CD14-positive monocyte (primary cell): ENCODE data around the gene GHDC. TPM values are rescaled to one million over a fixed set of nuclear protein-coding genes. Genes with fewer than 3 reads are reported as not detected.

Experiments
- DNase-seq, 3 donors: peaks; one replicate each; pipeline ENCODE4 v3.0.0-alpha.2; 2011 to 2022
- H2AFZ ChIP-seq: 2 replicates; pipeline ENCODE4 v1.6.0; 2012; ENCODE audit warnings: mild to moderate bottlenecking, low read depth, low read length, inconsistent platforms; ENCODE audit not compliant: insufficient read depth, poor library complexity, severe bottlenecking
- H3K27ac ChIP-seq, 2 donors: 1 replicate in 1 of 2; 2 replicates in 1 of 2; pipeline ENCODE4 v1.5.1; 2012 to 2013; ENCODE audit warnings: low read length in 2 of 2, control low read depth in 1 of 2, inconsistent platforms in 1 of 2, low read depth in 1 of 2, mild to moderate bottlenecking in 1 of 2
- H3K27me3 ChIP-seq, 2 donors: one replicate each; pipeline versions ENCODE4 v1.6.0 to v1.6.1; 2011 to 2013; ENCODE audit warnings: low read length in 2 of 2; ENCODE audit not compliant: control insufficient read depth in 2 of 2, insufficient read depth in 2 of 2
- H3K36me3 ChIP-seq, 2 donors: replicated peaks in 1 of 2; 1 replicate in 1 of 2; 2 replicates in 1 of 2; pipeline versions ENCODE4 v1.5.1 to v1.6.1; 2012 to 2013; ENCODE audit warnings: low read length in 2 of 2, control low read depth in 1 of 2, inconsistent platforms in 1 of 2, mild to moderate bottlenecking in 1 of 2; ENCODE audit not compliant: insufficient read depth in 2 of 2, control insufficient read depth in 1 of 2
- H3K4me1 ChIP-seq, 2 donors: 1 replicate in 1 of 2; 2 replicates in 1 of 2; pipeline versions ENCODE4 v1.5.1 to v1.6.1; 2012 to 2013; ENCODE audit warnings: low read length in 2 of 2, control low read depth in 1 of 2, inconsistent platforms in 1 of 2, mild to moderate bottlenecking in 1 of 2, moderate library complexity in 1 of 2; ENCODE audit not compliant: insufficient read depth in 2 of 2, control insufficient read depth in 1 of 2
- H3K4me2 ChIP-seq: replicated peaks from 2 replicates; pipeline ENCODE3; 2012; ENCODE audit warnings: low read length, moderate library complexity, mild to moderate bottlenecking; ENCODE audit not compliant: poor library complexity, severe bottlenecking; ENCODE audit errors: extremely low read depth
- H3K4me3 ChIP-seq, 3 experiments: fragments of 200-600 bp in 1 of 3; sonication (generic) in 1 of 3; replicated peaks in 1 of 3; 1 replicate in 2 of 3; 2 replicates in 1 of 3; pipeline ENCODE4 v1.5.1; 2011 to 2013; ENCODE audit warnings: low read length in 3 of 3, mild to moderate bottlenecking in 3 of 3, control low read depth in 2 of 3, low read depth in 2 of 3, inconsistent platforms in 1 of 3, moderate library complexity in 1 of 3
- H3K79me2 ChIP-seq: 2 replicates; pipeline ENCODE4 v1.6.0; 2012; ENCODE audit warnings: mild to moderate bottlenecking, control low read depth, inconsistent platforms, low read length, moderate library complexity; ENCODE audit not compliant: insufficient read depth
- H3K9ac ChIP-seq: 2 replicates; pipeline ENCODE4 v1.6.0; 2017; ENCODE audit warnings: low read length, mild to moderate bottlenecking; ENCODE audit not compliant: insufficient read depth, poor library complexity, severe bottlenecking
- H3K9me3 ChIP-seq, 2 donors: replicated peaks in 1 of 2; 1 replicate in 1 of 2; 2 replicates in 1 of 2; pipeline versions ENCODE4 v1.5.1 to v1.6.1; 2012 to 2013; ENCODE audit warnings: low read length in 2 of 2, control low read depth in 1 of 2; ENCODE audit not compliant: control insufficient read depth in 1 of 2, insufficient read depth in 1 of 2
- H4K20me1 ChIP-seq: 2 replicates; pipeline ENCODE4 v1.6.0; 2012; ENCODE audit warnings: mild to moderate bottlenecking, low read length, control low read depth, moderate library complexity; ENCODE audit not compliant: insufficient read depth
- H3K27ac Mint-ChIP-seq, 7 donors: one replicate each; pipeline ENCODE4 v1.8.0; 2020; ENCODE audit warnings: mild to moderate bottlenecking in 7 of 7, mixed read lengths in 7 of 7, moderate library complexity in 6 of 7, inconsistent platforms in 2 of 7
- H3K27me3 Mint-ChIP-seq, 3 donors: one replicate each; pipeline ENCODE4 v1.8.0; 2021 to 2022; ENCODE audit warnings: low read depth in 3 of 3, mild to moderate bottlenecking in 3 of 3, mixed read lengths in 3 of 3, moderate library complexity in 3 of 3, inconsistent platforms in 1 of 3
- H3K36me3 Mint-ChIP-seq, 2 donors: one replicate each; pipeline ENCODE4 v1.8.0; 2020; ENCODE audit warnings: mixed read lengths in 2 of 2, inconsistent platforms in 1 of 2, mild to moderate bottlenecking in 1 of 2
- H3K4me1 Mint-ChIP-seq: one replicate; pipeline ENCODE4 v1.8.0; 2020; ENCODE audit warnings: mild to moderate bottlenecking, mixed read lengths
- H3K4me3 Mint-ChIP-seq, 2 donors: one replicate each; pipeline ENCODE4 v1.8.0; 2020; ENCODE audit warnings: mild to moderate bottlenecking in 2 of 2, mixed read lengths in 2 of 2, moderate library complexity in 1 of 2
- H3K9me3 Mint-ChIP-seq, 7 donors: one replicate each; pipeline ENCODE4 v1.8.0; 2020 to 2022; ENCODE audit warnings: mixed read lengths in 7 of 7, mild to moderate bottlenecking in 6 of 7, moderate library complexity in 6 of 7, inconsistent platforms in 2 of 7
- CTCF ChIP-seq: fragments of 200-600 bp; IDR thresholded peaks from one replicate; pipeline ENCODE4 v1.8.0; 2022; ENCODE audit warnings: antibody characterized with exemption, mild to moderate bottlenecking
- WGBS: methylation state at CpG from one replicate; pipeline ENCODE4 v1.1.5; 2013; ENCODE audit warnings: missing lambda C conversion rate; ENCODE audit not compliant: insufficient coverage; 5-methylcytosine and 5-hydroxymethylcytosine counted together
- intact Hi-C, 2 donors: fragments of 100-400 bp; cut with micrococcal nuclease; formaldehyde crosslinking; loops; one replicate each; pipeline versions ENCODE4 v1.15.0 to v1.15.1; 2023
- polyA plus RNA-seq, 3 donors: library from polyadenylated mRNA; depleted of rRNA in 1 of 3; unstranded in 2 of 3; stranded (reverse) in 1 of 3; fragments of 300-500 nt in 2 of 3; fragments of >200 nt in 1 of 3; fragmentation: Illumina TruSeq in 2 of 3; gene quantifications; 1 replicate in 2 of 3; 2 replicates in 1 of 3; pipeline ENCODE4 v1.2.3, GENCODE V29; 2012 to 2021

The GHDC gene
- polyA plus RNA-seq, 3 donors = 20.0 to 31.6 (median 20.6) TPM

- Histone ChIP-seq H3K4me2 (no peak overlapping the region), H3K27ac (no peak overlapping the region), H3K79me2 (no peaks in the 10 kb centered on the region), H3K4me3 (no peak overlapping the region), H3K9me3 (no peaks in the 10 kb centered on the region), H2AFZ (no peak overlapping the region), H3K27me3 (no peaks in the 10 kb centered on the region), H4K20me1 (no peaks in the 10 kb centered on the region), H3K4me1 (peaks cover 33 to 43% of the 10 kb centered on the region in 2 donors), H3K9ac (no peak overlapping the region), H3K36me3 (no peaks in the 10 kb centered on the region)
- peak in 1 of 3 donors; percentile 25 for DNase-seq
- 67% methylated on average over 8 of the region's 8 CpGs for WGBS
- H3K27ac Mint-ChIP-seq = peak overlapping the region in 5 of 7 donors; percentile 45 to 89 (median 66)
- H3K27me3 Mint-ChIP-seq = peaks cover 1 to 5% (median 2%) of the 10 kb centered on the region in 3 donors
- H3K4me1 Mint-ChIP-seq = peaks cover 35% of the 10 kb centered on the region
- intact Hi-C loops = no loop called here
- peak; percentile 42 for TF ChIP-seq CTCF
- H3K36me3 Mint-ChIP-seq = no peaks in the 10 kb centered on the region
- no peak overlapping the region for H3K4me3 Mint-ChIP-seq
- peaks cover 0 to 2% (median 0%) of the 10 kb centered on the region in 7 donors for H3K9me3 Mint-ChIP-seq
Observed at GRCh38 chr17:42163113-42163512, 31.2 kb downstream of the GHDC start.

- no peak overlapping the region for H3K9ac ChIP-seq
- no peak overlapping the region for H3K27ac ChIP-seq
- no peaks in the 10 kb centered on the region for H3K79me2 ChIP-seq
- H3K9me3 Mint-ChIP-seq = peaks cover 0 to 2% (median 0%) of the 10 kb centered on the region in 7 donors
- peaks cover 20 to 30% of the 10 kb centered on the region in 2 donors for H3K4me1 ChIP-seq
- no peaks in the 10 kb centered on the region for H3K36me3 Mint-ChIP-seq
- H3K36me3 ChIP-seq = no peaks in the 10 kb centered on the region
- no peaks in the 10 kb centered on the region for H3K27me3 ChIP-seq
- H3K27me3 Mint-ChIP-seq = peaks cover under 1 to 3% (median 1%) of the 10 kb centered on the region in 3 donors
- intact Hi-C loops = no loop called here
- H3K27ac Mint-ChIP-seq = peak overlapping the region in 1 of 7 donors; percentile 18
- H2AFZ ChIP-seq = no peak overlapping the region
- H3K4me3 Mint-ChIP-seq = no peak overlapping the region
- TF ChIP-seq CTCF = no peak
- no peak for DNase-seq
- no peaks in the 10 kb centered on the region for H3K9me3 ChIP-seq
- H4K20me1 ChIP-seq = no peaks in the 10 kb centered on the region
- 98% methylated on average over 5 of the region's 7 CpGs for WGBS
- no peak overlapping the region for H3K4me3 ChIP-seq
- H3K4me1 Mint-ChIP-seq = peaks cover 27% of the 10 kb centered on the region
- no peak overlapping the region for H3K4me2 ChIP-seq
Observed at GRCh38 chr17:42160531-42160910, 33.8 kb downstream of the GHDC start.
